IMR-90 (cell line): ENCODE results near the gene NLRP14.

Experiments used
- CTCF ChIP-seq: conservative IDR thresholded peaks from 2 replicates; pipeline ENCODE4 v1.5.1; 2012; ENCODE audit warnings: mild to moderate bottlenecking, low read depth, low read length, improper control_type of control experiment
- ELK1 ChIP-seq: fragments of 150-350 bp; IDR thresholded peaks from 2 replicates; pipeline ENCODE4 v1.6.1; 2016; ENCODE audit warnings: low read depth, mild to moderate bottlenecking, low read length, moderate library complexity, borderline replicate concordance
- POLR2A ChIP-seq: IDR thresholded peaks from 2 replicates; pipeline ENCODE4 v1.6.1; 2012; ENCODE audit warnings: mild to moderate bottlenecking, low read depth, low read length
- RCOR1 ChIP-seq: IDR thresholded peaks from 2 replicates; pipeline ENCODE4 v1.6.1; 2012; ENCODE audit warnings: mild to moderate bottlenecking, low read length, improper control_type of control experiment; ENCODE audit not compliant: insufficient replicate concordance
- RFX5 ChIP-seq: IDR thresholded peaks from 2 replicates; pipeline ENCODE4 v1.8.0; 2012; ENCODE audit warnings: low read depth, mild to moderate bottlenecking, low read length, moderate library complexity

DNA sequence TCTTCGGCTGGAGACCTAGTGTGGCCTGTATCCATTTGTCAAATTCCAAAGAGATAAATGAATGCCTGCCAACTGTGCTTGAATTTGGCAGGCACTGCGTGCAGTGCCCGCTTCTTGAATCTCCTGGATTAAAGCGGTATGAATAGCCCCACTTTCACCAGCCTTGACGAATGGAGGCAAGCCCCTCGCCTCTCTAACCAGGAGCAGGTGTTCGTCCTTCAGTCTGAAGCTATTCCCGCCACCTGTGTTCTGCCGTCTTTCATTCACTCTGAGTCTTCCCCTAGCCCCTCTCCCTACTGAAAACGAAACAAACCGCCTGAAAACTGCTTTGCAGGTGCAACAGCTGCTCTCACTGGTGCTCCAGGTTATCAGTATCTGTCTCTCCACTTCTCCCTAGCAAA lies 11.2 kb downstream of the NLRP14 start:
- TF ChIP-seq CTCF (no peak), RFX5 (no peak), ELK1 (no peak), POLR2A (no peak), RCOR1 (no peak)
